Medulla oblongata (tissue), 1 donor: ENCODE measurements around the gene TEPSIN.
A peak's percentile ranks its signal among the peaks of the same experiment; 100 is the strongest.

Experiments
- DNase-seq: peaks from one replicate; pipeline ENCODE4 v3.0.0-alpha.2; 2015; ENCODE audit errors: extremely low spot score

The TEPSIN gene

GRCh38 chr17:81267390-81268067, 28.7 kb upstream of the TEPSIN start:
- DNase-seq, result peak; percentile 56

DNA sequence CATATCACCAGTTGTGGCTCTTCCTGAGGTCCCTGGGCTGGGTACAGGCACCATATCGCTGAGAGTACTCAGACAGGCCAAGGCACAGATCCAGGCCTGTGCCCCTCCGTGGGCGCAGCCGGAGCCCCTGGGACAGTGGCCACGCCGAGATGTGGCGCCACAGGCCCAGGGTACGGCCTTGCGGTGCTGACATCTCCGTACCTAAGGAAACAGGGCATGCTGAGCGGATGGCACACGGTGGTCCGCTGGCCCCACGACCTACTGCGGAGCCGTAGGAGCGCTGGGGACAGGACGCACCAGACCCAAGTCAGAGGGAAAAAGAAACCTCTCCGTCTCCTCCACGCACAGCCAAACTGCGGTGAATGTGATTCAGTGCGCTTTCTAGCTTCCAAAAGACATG, 26.7 kb upstream of the TEPSIN start:
- DNase-seq, result no peak

DNA sequence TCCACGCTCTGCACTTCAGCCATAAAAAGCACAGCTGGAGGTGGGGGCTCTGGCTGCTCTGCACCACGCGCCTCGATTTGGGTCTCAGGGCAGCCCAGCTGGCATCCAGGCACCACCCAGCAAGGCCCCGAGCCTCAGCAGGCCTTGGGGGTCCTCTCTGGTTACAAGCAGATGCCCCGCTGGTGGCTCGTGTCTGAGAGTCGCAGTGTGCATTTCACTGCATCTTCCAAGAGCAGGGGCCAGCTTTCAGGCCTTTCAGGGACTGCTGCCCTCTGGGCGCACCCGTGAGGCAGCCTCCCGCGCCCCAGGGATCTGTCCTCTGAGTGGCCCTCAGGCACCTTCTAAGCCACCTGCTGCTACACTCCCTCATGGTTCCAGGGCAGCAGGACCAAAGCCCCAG, 25.8 kb upstream of the TEPSIN start:
- DNase-seq, result no peak

- DNase-seq, result no peak
Observed at GRCh38 chr17:81263371-81264181, 24.7 kb upstream of the TEPSIN start.

DNA sequence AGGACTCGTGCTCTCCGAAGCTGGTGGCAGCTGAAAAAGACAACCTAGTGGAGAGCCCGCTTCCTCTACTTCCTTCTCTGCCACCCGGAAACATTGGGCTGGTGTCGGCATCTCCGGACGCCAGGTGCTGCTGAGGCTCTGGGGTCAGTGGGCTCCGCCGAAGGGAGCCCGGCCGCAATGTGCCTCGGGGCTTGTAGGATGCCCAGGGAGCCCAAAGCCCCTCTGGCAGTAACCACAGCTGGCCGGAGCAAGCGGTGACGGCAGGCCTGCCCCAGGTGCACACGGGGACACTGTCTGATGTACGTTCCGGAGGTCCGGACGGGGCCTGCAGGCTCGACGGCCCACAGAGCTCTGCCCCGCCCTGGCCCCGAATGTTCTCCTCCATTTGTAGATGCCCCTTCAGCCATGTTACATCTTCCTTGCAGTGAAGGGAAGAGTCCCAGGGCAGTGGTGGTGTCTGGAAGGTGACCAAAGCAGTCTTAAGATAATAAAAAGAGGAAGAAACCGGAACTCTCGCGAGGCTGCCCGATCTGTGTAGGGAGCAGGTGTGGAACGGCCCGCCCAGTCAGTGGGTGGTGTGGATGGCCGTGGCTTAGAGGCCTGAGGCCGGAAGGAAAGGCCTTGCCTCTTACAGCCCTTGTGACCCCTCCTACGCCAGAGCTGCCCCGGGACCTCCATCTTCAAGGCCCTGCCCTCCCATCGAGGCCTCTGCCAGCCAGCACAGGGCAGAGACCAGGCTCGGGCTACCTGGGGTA, 22.9 kb upstream of the TEPSIN start:
- DNase-seq, result no peak

- DNase-seq, result no peak
Observed at GRCh38 chr17:81261096-81261495, 22.2 kb upstream of the TEPSIN start.

DNA sequence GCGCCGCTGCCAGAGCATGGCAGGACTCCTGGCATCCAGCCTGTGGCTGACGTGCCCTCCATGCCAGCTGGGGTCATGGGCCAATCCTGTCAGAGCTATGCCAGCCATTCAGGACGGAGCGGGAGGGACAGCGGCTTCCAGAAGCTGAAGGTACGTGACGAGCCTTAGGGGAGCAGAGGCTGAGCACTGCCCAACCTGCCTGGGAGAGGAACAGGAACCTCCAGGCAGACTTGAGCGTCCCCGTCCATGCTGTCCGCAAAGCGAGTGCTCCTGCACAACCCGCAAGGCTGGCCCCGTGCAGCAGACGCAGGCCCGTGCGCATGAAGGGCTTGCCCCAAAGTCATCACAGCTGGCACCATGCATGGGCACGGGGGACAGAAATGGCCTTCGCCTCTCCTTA, 21.8 kb upstream of the TEPSIN start:
- no peak for DNase-seq

GRCh38 chr17:81260171-81260570, 21.3 kb upstream of the TEPSIN start:
- no peak for DNase-seq

DNA sequence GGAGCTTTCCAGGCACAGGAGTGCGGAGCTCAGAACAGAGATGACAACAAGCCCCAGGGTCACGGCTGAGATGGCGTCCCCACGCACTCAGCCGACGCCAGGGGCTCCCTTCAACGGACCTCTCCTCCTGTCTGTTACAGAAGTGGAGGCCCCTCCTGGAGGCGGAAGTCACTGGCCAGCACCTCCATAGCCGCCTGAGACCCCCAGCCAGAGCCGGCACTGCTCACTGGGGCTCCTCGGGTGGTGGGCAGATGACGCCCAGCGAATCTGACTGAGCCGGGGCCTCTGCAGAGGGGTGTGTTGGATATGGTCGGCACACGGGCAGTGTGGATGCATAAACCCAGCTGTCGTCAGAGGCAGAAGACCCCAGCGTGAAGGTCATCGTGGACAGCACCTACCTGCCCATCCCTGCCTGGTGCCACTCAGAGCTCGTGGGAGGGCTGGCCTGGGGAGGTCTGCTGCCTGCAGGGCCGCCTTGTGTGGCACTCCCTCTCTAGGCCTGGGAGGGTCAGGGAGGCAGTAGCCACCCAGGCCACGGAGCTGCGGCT, 20.3 kb upstream of the TEPSIN start:
- no peak for DNase-seq

DNA sequence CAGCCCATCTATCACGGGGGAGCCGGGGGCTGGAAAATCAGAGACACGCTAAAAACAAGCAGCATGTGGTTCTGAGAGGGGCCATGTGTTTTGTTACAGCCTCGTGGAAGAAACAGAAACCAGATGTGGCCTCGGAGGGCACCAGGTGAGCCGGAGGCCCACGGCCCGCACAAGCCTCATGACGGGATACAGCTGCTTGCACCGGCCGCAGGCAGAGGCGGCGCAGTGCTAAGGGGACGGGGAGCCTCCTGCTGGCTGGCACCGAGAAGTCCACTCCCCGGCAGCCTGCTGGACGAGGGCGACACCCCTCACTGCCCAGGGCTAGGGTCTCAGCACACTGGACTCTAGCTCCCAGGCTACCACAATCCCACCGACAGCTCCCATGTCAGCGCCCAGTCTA, 19.4 kb upstream of the TEPSIN start:
- DNase-seq, result no peak

- no peak for DNase-seq
Observed at GRCh38 chr17:81257533-81257932, 18.7 kb upstream of the TEPSIN start.

GRCh38 chr17:81256616-81257015, 17.8 kb upstream of the TEPSIN start:
- DNase-seq, result no peak

GRCh38 chr17:81254955-81255717, 16.3 kb upstream of the TEPSIN start:
- DNase-seq, result peak; percentile 59

GRCh38 chr17:81253358-81254131, 14.7 kb upstream of the TEPSIN start:
- peak; percentile 68 for DNase-seq

DNA sequence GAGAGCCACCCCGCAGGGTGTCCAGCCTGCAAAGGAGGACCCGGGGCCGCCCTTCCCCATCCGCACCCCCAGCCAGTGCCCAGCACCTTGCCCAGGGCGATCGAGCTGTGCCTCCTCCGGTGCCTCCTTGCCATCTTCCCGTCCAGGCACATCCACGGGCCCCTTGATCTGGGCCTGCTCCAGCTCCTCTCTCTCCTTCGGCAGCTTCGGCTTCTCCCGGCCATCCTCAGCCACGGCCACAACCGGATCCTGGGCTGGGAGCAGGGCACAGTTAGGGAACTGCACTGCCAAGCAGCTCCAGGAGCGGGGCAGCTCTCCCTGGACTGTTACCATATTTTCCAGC, 14.1 kb upstream of the TEPSIN start:
- no peak for DNase-seq

- DNase-seq, result no peak
Observed at GRCh38 chr17:81252326-81252986, 13.6 kb upstream of the TEPSIN start.

GRCh38 chr17:81251709-81252301, 12.9 kb upstream of the TEPSIN start:
- no peak for DNase-seq

- no peak for DNase-seq
Observed at GRCh38 chr17:81251094-81251708, 12.3 kb upstream of the TEPSIN start.

DNA sequence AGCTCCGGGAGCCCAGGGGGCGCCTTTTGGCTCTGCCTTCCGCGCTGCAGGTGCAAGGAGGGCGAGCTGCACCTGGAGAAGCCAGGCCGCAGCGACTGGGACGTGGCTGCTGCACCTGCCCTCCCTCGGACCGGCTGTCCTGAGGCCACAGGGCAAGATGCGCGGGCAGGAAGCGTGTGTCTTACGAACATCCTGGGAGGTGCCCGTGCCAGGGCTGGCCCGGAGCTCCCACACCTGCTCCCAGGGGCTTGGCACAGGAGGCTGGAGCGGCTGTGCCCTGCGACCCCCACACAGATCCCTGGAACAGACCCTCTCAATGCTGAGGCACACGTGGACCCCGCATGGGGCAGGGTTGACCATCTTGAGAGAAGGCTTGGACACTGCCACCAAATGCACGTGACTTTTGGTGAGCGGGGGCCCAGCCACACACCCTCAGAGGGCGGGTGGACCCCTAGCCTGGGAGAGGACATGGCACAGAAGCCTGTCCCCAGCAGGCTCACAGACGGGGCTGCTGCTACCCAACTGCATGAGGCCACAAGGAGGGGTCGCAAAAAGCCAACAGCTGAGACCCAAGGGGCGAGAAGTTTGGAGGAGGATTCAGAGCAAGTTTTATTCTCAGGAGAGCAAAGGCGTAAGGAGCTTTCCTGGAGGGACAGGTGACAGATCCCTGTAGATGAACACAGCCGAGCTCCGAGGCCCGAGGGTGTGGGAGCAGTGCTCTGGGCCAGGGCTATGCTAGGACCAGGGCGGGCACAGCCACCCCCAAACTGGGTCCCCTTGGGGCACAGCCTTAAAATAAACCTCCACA, 11.6 kb upstream of the TEPSIN start:
- DNase-seq, result no peak
